ENCODE measurements around the gene NRCAM.

The NRCAM gene

DNA sequence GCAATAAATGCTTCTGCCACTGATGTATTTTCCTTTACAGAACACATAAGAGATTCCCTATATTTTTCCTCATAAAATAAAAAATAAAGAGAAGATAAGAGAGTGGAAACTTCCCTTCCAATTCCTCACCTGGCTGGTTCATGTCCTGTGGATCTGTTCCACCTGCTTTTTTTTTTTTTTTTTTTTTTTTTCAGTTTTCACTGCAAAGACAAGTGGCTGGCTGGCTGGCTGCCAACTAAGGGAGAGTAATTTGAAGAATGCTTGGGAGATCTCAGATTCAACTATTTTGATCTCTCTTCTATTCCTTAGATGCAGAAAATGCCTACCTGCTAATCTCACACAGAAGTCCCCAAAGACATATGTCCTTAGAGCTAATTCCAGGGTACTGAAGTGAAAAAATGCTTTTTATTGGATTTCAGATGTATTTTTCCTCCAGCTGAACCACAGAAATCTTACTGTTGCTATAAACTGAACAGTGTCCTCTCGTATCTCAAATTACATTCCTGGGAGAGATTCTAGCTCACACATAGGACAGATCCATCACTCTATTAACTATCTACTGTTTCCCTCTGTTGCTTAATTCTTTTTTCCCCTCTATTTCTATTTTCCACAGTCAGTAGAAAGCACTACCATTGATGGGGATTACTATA, 120.8 kb downstream of the NRCAM start:
- DNase-seq: no peak

DNA sequence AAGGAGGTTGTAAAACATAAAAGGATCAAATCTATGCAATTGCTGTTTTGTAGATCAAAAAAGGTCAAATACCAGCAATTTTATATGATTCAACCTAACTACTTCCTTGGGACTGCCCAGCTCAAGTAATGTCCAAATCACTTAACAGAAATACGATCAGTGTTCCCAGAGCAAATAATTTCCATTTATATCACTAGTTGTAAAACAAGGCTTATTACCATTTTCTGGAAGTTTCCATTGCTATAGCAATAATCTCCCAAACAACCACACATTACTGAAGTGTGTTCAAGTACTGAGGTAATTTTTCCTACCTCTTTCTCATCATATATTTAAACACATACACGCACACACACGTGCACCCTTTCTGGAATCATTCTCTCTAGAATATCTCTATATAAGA, 123.3 kb downstream of the NRCAM start:
- DNase-seq: no peak

DNA sequence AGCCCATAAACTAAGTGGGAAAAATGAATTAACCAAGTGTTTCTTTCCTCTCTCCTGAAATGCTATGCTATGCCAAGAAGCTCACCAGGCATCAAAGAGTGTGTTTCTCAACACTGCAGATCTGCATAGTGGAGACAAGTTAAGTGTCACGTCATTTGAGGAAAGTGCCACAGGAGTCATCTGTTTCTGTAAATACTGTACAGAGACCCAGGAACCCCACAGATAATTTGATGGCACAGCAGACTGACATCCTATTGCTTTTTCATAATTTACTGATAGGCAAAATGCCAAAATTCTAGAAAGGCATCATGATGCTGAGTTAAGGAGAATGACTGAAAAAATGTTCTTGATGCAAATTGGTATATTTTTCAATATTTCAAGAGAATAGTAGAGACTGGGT, 124.3 kb downstream of the NRCAM start:
- no peak for DNase-seq

DNA sequence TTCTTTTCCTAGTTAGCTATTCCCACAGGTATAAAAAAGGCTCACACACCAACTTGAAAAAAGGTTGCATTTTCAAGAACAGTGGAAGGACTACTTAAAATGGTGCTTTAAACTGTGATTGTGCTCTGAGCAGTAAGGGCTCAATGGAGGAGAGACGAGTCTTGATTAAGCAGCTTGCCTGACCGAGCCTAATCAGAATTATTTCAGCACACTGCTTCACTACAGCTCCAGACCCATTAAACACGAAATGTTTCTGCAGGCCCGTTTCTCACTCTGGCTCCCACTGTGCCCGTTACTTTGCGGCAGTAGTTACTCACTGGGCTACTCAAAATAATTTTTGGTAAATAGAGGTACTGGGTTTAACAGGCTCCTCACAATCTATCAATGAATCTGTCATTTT, 126.0 kb downstream of the NRCAM start:
- no peak for DNase-seq

DNA sequence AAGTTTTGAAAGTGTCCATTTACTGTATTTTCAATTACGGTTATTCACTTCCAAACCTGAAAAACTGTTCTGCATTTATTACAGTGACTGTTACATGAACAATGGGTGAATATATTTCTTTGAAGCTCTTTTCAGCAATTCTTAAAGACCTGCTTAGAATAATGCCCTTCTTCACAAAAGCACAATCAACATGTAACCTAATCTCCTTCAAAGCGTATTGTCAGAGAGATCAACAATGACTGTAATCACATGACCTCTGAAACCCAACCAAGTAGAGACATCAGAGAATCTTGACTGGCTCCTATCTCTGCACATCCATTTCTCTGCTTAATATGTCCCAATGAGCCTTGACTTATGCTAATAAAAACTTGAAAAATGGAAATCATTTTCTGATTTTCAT, 126.7 kb downstream of the NRCAM start:
- DNase-seq: no peak

DNA sequence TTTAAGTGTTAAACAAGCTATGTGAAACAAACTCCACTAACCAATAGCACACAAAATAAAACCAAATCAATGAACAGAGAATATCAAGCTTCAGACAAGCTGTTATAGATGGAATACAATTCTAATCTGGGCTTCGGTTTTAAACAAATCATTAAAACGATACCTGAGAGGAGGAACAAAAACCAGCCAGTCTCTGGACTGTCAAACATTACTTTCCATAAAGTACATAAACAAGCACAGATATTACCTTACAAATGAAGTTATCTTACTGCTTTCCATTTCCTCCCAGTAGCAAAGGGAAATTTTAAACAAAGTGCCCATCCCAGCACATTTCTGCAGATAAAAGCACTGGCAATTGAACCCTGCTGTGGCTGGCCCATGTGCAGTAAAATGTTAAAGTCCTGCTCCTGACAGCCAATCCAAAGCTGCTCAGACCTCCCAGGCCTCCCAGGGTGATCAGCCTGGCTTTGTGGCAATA, 128.0 kb downstream of the NRCAM start:
- DNase-seq: no peak

DNA sequence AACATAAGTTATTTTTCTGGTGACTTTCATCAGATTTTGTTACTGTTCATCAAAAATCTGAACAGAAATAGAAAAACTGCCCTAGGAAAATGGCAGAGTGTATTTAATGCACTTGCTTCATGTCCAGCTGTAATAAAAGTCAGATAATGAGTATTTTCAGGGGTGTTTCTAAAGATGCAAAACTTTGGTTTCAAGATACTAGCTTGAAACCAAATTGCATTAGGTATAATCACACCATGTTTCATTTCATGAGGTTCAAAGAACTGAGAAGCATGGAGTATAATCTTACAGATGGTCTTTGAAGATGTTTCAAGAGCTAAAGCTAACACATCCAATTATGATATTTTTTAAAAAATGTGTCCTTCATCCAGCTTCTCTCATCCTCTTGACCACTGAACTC, 128.9 kb downstream of the NRCAM start:
- DNase-seq: no peak

DNA sequence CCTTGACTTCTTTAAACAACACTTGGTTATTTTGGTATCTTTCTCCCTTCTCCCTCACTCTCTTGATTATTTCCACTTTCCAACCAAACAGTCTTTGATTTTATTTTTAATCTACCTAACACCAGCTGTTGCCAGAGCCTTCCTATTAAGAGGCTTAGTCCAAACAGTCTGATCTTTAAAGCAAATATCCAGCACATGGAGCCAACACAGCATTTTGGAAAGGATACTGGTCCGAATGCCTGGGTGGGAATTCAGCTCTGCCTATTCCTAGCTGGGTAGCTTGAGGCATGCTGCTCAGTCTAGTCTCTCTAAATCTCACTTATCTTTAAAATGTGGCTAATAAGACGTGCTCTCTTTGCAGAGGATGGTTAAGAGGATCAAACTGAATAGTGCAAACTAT, 129.3 kb downstream of the NRCAM start:
- DNase-seq: no peak

DNA sequence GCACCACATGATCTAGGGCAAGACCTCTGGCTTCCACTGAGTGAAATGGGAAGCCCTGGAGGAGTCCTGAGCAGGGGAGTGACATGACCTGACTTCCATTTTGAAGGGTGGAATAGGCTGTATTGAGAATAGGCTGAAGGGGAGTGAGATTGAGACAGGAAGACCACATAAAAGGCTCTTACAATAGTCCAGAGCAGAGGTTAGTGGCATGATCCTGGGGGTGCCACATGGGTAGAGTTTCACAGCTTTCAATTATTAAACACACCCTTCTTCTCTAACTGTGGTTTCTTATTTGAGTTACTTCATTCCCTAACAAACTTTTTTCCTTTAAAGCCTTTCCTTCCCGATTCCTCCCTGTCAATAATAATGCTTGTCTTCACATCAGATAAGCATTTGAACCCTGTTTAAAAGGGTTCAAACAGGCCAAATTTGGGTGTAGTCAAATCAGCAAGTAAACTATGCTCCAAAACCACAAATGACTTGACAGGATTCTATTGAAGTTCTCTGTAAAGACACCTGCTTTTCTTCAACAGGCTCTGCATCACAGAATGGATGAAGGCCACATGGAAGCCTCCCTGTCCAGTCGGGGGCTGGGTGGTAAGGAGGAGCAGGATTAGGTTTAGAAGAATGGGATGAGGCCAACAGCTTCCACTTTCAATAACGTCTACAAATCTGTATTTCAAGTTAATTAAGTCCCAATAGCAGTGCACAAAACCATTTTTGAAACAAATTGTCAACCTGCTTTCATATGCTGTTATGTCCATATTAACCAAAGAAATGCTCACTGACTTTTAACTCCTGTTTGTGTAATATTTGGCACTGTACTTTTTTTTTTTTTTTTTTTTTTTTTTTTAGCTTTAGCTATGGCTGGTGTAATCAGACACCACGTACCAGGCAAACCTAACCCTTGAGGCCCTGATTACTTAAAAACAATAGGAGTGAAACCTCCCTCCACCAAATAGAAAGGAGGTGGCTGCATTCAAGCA, 131.9 kb downstream of the NRCAM start:
- no peak for DNase-seq

DNA sequence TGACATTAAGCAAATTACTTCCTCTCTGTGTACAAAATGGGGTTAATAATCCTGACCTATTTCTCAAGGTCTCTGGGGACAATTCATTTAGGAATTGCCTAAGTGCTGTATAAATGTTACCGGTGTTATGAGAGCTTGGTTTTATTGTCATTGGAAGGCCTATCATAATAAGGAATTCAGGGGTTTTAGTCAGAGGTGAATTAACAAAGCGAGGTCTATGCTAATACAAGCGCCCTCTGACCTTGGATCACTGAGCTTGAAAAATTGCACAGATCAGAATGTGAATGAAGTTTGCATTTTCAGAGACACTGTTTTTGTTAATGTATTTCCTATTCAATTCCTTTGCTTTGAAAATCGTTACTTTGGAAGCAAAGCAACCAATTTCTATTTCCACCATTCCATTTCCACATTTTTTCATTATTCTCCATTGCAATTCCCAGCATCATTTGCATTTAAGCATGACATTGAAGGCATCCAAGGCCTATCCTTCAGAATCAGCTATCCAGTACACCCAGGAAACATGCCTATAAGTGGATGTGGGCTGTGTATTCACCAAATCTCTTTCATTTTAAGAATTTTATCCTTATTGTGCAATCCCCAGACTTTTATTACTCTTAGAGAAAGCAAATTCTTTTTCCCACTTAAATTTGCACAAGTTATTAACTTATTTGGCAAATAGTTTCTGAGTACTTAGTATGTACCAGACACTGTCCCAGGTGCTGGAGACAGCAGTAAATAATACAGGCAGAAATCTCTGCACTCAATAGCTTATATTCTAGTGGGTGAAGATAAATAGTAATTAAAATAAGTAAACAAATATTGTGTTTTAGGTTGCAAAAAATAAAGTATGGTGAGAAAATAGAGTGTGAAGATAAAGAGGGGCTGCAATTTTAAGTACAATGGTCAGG, 133.1 kb downstream of the NRCAM start:
- DNase-seq: no peak

DNA sequence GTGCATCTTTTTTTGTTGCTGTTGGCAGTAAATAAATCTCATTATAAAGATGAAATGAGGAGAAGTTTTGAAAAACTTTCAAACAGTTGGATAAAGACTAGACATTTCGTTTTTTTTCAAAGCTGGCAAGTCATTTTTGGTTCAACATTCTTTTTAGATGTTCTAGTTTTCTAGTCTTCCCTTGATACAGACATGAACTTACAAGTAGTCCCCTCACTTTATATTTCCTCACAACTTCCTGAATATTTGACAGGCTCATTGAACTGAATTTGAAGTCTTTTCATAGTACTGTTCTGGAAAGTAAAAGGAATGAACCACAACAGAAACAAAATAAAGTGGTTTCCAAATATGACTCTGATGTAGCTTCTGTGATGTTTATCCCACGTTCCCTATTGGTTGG, 134.2 kb downstream of the NRCAM start:
- no peak for DNase-seq

DNA sequence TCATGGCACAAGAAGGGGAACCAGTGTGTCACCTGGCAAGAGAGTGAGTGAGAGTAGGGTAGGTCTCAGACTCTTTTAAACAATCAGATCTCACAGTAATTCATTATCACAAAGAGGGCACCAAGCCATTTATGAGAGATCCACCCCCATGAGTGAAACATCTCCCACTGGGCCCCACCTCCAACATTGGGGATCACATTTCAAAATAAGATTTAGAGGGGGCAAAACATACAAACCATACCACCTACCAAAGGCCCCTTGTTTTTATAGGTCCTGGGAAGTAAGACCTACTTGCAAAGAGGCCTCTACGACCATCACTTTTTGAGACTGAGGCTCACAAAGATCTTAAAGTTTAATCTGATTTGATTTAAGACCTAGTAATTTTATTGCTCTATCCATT, 134.9 kb downstream of the NRCAM start:
- no peak for DNase-seq

DNA sequence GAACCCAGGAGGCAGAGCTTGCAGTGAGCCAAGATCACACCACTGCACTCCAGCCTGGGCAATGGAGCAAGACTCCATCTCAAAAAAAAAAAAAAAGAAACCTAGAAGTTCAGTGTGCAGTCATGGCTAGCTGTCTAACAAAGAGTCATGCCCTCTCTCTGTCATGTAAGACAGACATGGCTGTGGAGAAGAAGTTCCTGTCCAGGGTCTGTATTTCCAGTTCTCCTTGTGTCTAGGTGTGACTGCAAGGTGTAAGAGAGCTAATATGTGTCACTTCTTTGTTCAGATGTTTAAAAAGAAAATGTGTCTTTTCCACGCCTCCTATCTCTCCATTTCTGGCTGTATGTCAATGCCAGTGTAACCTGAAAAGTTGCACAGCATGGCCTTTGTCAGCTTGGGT, 139.5 kb downstream of the NRCAM start:
- no peak for DNase-seq

DNA sequence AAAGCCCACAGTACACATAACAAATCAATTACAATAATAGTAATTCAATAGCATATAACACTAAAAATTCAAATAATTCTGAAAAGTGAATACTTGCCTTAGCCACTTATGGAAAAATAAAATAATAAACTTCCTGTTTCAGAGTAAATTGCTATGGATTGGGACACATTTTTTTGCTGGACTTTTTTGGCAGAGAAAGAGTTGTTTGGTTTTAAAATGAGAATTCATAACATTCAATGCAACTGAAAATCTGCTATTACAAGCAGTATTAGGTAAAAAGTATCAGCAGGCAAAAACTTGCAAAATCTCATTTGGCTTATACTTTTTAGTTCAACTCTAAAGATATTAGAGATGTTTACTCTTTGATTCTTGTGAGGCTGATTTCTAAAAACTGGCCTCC, 141.7 kb downstream of the NRCAM start:
- DNase-seq: no peak

DNA sequence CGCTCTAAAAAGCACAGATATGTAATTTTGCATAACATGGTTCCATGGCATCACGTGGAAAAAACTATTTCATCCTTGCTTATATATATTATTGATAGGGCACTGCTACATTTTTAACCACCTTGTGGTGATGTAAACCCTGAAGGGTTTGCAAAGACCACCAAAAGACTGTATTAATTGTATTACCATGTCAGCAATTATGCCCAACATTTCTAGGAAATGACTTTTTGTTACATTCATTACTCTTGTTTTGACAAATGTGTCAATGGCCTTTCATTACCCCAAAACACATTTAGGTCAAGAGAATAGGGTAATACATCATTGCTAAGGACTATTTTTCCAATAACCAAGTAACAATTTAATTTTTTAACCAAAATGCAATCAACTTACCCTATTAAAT, 142.2 kb downstream of the NRCAM start:
- DNase-seq: no peak

DNA sequence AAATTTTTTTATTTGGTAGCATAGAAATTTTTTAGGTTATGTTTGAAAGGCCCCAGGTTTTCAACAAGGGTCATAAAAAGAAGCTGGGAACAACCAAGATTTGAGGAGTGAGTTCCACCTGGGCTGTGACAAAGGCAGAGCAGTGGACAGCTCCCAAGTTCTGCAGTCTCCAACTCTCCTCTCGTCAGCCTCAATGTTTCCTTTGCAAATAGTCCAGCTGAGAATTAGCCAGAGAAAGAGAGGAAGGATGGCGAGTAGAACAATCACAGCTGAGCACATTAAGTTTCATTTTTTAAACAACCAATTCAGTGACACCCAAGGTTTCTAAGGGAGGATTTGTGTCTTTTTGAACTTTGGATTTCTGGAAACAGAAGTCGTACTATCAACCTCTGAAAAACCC, 143.2 kb downstream of the NRCAM start:
- DNase-seq: no peak

DNA sequence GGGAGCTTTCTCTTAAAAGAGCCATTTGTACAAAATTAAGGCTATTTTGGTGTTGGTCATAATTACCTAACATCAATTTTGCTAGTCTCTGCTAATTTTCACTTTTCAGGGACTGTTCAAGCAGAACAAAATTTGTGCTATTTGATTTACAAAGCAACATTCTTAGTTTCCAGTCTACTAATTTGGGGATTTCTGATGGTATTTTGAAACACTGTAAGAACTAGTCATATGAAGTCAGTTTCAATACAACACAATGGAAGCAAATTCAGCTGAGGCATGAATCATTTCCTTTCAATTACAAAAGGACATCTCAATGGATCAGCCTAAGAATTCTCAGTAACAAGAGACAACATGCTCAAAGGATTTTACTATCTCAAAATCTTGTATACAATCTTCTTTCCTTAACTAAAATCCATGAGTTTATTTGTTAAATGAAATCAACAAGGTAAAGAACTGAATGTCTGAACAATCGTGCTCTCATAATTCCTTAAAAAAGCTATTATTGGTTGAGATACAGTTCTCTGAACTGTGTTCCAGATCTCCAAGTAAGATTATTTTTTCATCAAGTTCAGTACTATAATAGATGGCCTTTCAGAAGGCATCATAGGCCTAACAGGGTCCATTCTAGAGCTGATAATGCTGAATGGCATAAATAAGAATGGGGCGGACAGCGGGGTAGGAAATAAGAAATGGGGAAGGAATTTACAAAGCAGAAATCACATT, 144.6 kb downstream of the NRCAM start:
- DNase-seq: no peak

DNA sequence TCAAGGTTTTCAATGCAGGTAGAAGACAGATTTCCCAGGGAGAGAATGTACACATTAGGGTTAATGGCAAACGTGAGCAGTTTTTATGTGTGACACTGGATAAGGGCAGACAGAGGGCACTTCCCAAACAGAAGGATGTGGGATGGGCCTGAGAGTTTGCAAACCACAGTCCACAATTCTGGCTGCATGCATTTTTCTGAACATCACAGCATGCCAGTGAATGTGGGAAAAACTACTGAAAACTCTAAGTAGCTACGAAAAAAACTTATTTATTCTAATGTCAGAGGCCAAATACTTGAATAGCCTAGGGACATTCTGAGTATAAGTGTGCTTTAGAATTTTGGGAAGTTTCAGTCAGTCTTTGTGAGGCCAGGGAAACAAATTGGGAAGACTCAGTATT, 145.9 kb downstream of the NRCAM start:
- no peak for DNase-seq

DNA sequence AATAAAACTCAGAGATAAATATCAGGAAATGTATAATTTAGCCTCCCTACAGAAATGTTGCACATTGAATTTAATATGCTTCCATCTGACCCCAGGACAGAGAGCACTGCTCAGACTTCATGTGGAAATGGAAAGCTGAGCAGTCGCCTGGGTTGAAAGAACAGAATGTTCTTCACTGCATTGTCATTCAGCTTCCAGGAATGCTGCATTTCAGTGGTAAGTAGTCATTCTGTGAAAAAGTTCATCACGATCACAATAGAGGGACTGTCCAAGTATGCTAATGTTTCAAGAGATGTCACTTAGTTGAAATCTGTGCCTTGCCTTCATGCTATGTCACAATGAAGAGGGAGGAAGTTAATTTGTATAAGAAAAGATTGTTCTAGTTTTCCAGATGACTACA, 147.3 kb downstream of the NRCAM start:
- no peak for DNase-seq

DNA sequence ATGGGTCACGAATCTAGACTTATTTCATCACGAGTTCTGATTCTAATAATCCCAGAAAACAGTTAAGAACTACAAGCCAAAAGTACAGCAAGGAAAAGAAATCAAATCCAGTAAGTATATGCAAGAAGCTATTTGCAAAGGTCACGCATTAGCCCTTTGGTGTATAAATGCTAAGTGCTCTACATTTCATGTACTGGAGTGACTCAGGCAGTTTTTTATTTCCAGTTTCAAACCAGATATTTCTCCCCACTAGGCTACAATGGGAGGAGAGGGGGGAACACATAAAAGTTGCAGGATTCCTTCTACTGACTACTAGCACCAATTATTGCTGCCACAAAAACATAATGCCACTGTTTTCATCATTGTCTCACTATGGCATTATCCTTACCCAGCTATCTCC, 148.0 kb downstream of the NRCAM start:
- DNase-seq: no peak

DNA sequence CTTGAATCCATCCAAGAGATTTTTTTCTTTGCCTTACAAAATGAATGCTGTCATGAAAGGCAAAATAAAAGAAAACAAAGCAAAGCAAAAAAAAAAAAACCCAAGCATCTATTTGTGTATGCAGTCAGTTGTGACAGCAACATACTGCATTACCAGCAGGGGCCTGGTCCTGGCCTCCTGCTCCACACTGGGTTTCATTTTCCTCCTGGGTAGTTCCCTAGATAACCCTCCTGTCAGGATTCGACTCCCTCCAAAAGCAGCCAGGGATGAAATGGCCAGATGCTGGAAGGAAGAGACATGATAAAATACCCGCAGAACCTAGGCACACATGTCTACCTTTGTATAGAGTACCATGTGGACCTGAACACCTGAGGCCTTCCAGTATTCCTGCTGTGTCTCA, 148.6 kb downstream of the NRCAM start:
- DNase-seq: no peak

DNA sequence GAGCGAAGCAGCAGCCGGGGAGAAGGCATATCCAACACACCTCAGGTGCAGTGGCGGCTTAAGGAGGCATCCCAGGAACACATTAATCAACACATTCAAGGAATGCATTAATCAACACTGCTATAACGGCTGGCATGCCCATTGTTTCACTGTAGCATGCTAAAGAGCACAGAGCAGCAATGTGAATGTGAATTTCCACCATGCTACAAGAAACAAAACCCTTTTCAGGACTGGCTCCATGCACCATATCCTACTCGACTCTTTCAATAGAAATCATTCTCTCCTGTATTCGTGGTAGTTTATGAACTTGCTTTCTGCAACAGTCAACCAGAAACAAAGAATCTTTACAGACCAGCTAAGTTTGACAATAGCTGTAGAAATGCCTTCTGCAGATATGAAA, 149.0 kb downstream of the NRCAM start:
- DNase-seq: no peak

DNA sequence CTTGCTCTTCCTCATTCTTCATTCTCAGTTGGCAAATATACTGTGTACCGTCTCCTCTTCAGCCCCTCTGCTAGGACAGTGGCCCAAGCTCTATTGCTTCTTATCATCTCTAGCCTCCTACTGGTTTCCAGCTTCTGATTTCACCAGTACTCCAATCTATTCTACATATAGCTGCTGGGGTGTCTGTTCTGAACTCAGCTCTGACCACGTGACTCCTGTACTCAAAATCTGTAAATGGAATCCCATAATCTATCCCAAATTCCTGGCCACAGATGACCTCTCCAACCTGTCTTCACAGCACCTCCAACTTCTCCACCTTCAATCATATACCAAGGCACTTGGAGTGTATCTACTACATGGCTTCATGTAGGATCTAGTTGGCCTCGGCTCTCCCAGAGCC, 152.9 kb downstream of the NRCAM start:
- no peak for DNase-seq
